ENCODE results near the gene ZNF175. TPM values are rescaled to one million over a fixed set of nuclear protein-coding genes. Genes with fewer than 3 reads are reported as not detected.

Gene ZNF175
- polyA plus RNA-seq, 3 donors = 0.39 to 2.4 (median 0.82) TPM

GRCh38 chr19:51586799-51587198 lies 15.7 kb downstream of the ZNF175 start:
- Histone ChIP-seq H4K20me1 (ENCODE audit: insufficient read depth, low read length) (no peaks in the 10 kb centered on the region), H3K27me3 (ENCODE audit: control insufficient read depth in 2 of 2, insufficient read depth in 2 of 2, low read length in 2 of 2) (no peaks in the 10 kb centered on the region), H3K4me2 (replicated peaks; ENCODE audit: extremely low read depth, low read length, poor library complexity, severe bottlenecking) (no peak overlapping the region), H3K36me3 (replicated peaks in 1 of 2; ENCODE audit: control insufficient read depth in 1 of 2, insufficient read depth in 2 of 2, low read length in 2 of 2) (peaks cover 21 to 51% of the 10 kb centered on the region in 2 donors), H3K79me2 (ENCODE audit: insufficient read depth, low read length) (no peaks in the 10 kb centered on the region), H3K9me3 (replicated peaks in 1 of 2; ENCODE audit: control insufficient read depth in 1 of 2, insufficient read depth in 1 of 2, low read length in 2 of 2) (peaks cover 13 to 20% of the 10 kb centered on the region in 2 donors), H3K4me3 (replicated peaks in 1 of 3; ENCODE audit: low read depth in 2 of 3, low read length in 3 of 3) (no peak overlapping the region), H3K4me1 (ENCODE audit: control insufficient read depth in 1 of 2, insufficient read depth in 2 of 2, low read length in 2 of 2) (peaks cover 11 to 14% of the 10 kb centered on the region in 2 donors), H2AFZ (ENCODE audit: insufficient read depth, low read depth, low read length, poor library complexity, severe bottlenecking) (no peak overlapping the region), H3K9ac (ENCODE audit: insufficient read depth, low read length, poor library complexity, severe bottlenecking) (no peak overlapping the region), H3K27ac (ENCODE audit: low read depth in 1 of 2, low read length in 2 of 2) (no peak overlapping the region)
- whole genome bisulfite sequencing (ENCODE audit: insufficient coverage) = 100% methylated on average over 1 of the region's 4 CpGs
- Mint-ChIP-seq H3K4me1 (peaks cover 13% of the 10 kb centered on the region), H3K9me3 (peaks cover 5 to 14% (median 11%) of the 10 kb centered on the region in 7 donors), H3K27me3 (ENCODE audit: low read depth in 3 of 3) (peaks cover 0 to 2% (median 0%) of the 10 kb centered on the region in 3 donors), H3K36me3 (peaks cover 46 to 50% of the 10 kb centered on the region in 2 donors), H3K4me3 (no peak overlapping the region), H3K27ac (no peak overlapping the region)
- DNase-seq = no peak
- intact Hi-C loops (cut with micrococcal nuclease) = no loop called here
- no peak for TF ChIP-seq CTCF (IDR thresholded peaks at IDR 0.05)

- no peak overlapping the region for H2AFZ ChIP-seq (ENCODE audit: insufficient read depth, low read depth, low read length, poor library complexity, severe bottlenecking)
- no peak overlapping the region for H3K27ac Mint-ChIP-seq
- DNase-seq = no peak
- H3K27ac ChIP-seq (ENCODE audit: low read depth in 1 of 2, low read length in 2 of 2) = no peak overlapping the region
- peaks cover 0 to 5% (median 3%) of the 10 kb centered on the region in 3 donors for H3K27me3 Mint-ChIP-seq (ENCODE audit: low read depth in 3 of 3)
- no peak overlapping the region for H3K9ac ChIP-seq (ENCODE audit: insufficient read depth, low read length, poor library complexity, severe bottlenecking)
- H3K4me3 Mint-ChIP-seq = no peak overlapping the region
- 100% methylated on average over 2 of the region's 9 CpGs for WGBS (ENCODE audit: insufficient coverage)
- peaks cover 13 to 20% of the 10 kb centered on the region in 2 donors for H3K9me3 ChIP-seq (replicated peaks in 1 of 2; ENCODE audit: control insufficient read depth in 1 of 2, insufficient read depth in 1 of 2, low read length in 2 of 2)
- TF ChIP-seq CTCF (IDR thresholded peaks at IDR 0.05) = no peak
- intact Hi-C loops (cut with micrococcal nuclease) = no loop called here
- H3K79me2 ChIP-seq (ENCODE audit: insufficient read depth, low read length) = no peaks in the 10 kb centered on the region
- no peaks in the 10 kb centered on the region for H4K20me1 ChIP-seq (ENCODE audit: insufficient read depth, low read length)
- peaks cover 41 to 42% of the 10 kb centered on the region in 2 donors for H3K36me3 Mint-ChIP-seq
- no peaks in the 10 kb centered on the region for H3K27me3 ChIP-seq (ENCODE audit: control insufficient read depth in 2 of 2, insufficient read depth in 2 of 2, low read length in 2 of 2)
- H3K4me1 Mint-ChIP-seq = peaks cover 13% of the 10 kb centered on the region
- peaks cover 5 to 14% (median 11%) of the 10 kb centered on the region in 7 donors for H3K9me3 Mint-ChIP-seq
- peaks cover 17 to 44% of the 10 kb centered on the region in 2 donors for H3K36me3 ChIP-seq (replicated peaks in 1 of 2; ENCODE audit: control insufficient read depth in 1 of 2, insufficient read depth in 2 of 2, low read length in 2 of 2)
- H3K4me1 ChIP-seq (ENCODE audit: control insufficient read depth in 1 of 2, insufficient read depth in 2 of 2, low read length in 2 of 2) = peaks cover 11 to 14% of the 10 kb centered on the region in 2 donors
- no peak overlapping the region for H3K4me2 ChIP-seq (replicated peaks; ENCODE audit: extremely low read depth, low read length, poor library complexity, severe bottlenecking)
- no peak overlapping the region for H3K4me3 ChIP-seq (replicated peaks in 1 of 3; ENCODE audit: low read depth in 2 of 3, low read length in 3 of 3)
These were observed 16.4 kb downstream of the ZNF175 start for GRCh38 chr19:51587264-51588191.
